HepG2 (cell line): ENCODE measurements around the gene ABHD15. TPM values are rescaled to one million over a fixed set of nuclear protein-coding genes. Genes with fewer than 3 reads are reported as not detected.
A peak's percentile ranks its signal among the peaks of the same experiment; 100 is the strongest.

Source experiments
- ARNT2 ChIP-seq: sonication (generic); formaldehyde crosslinking; IDR thresholded peaks from 2 replicates; pipeline ENCODE4 v1.8.0; 2022; ENCODE audit warnings: mild to moderate bottlenecking, low read depth, missing genetic modification reagents, moderate library complexity
- ATF1 ChIP-seq: IDR thresholded peaks from 2 replicates; pipeline ENCODE4 v1.6.1; 2016; ENCODE audit warnings: mild to moderate bottlenecking, control low read depth
- CHCHD3 ChIP-seq: sonication (generic); formaldehyde crosslinking; IDR thresholded peaks from 2 replicates; pipeline ENCODE4 v1.8.0; 2022; ENCODE audit warnings: mild to moderate bottlenecking, missing genetic modification reagents, moderate library complexity
- CREBL2 ChIP-seq: sonication (generic); formaldehyde crosslinking; IDR thresholded peaks from 2 replicates; pipeline ENCODE4 v1.8.1; 2023; ENCODE audit warnings: missing genetic modification reagents, mild to moderate bottlenecking, borderline replicate concordance
- GABPB1 ChIP-seq: IDR thresholded peaks from 2 replicates; pipeline ENCODE4 v1.6.1; 2016; ENCODE audit warnings: mild to moderate bottlenecking, missing genetic modification reagents, moderate library complexity, missing compliant biosample characterization
- HNRNPH1 ChIP-seq: fragments of 200-400 bp; formaldehyde crosslinking; optimal IDR thresholded peaks from 2 replicates; pipeline ENCODE3; 2017; ENCODE audit warnings: mild to moderate bottlenecking, low read depth, low read length
- KDM4B ChIP-seq: sonication (generic); formaldehyde crosslinking; IDR thresholded peaks from 2 replicates; pipeline ENCODE4 v1.4.0; 2020; ENCODE audit warnings: missing genetic modification reagents
- KLF9 ChIP-seq: IDR thresholded peaks from 2 replicates; pipeline ENCODE4 v1.6.1; 2016; ENCODE audit warnings: low read depth
- NFKBIZ ChIP-seq: IDR thresholded peaks from 2 replicates; pipeline ENCODE4 v1.6.1; 2018; ENCODE audit warnings: missing genetic modification reagents, missing compliant biosample characterization
- RFXAP ChIP-seq: sonication (generic); formaldehyde crosslinking; IDR thresholded peaks from 2 replicates; pipeline ENCODE4 v1.4.0; 2020; ENCODE audit warnings: missing genetic modification reagents, borderline replicate concordance
- ZKSCAN5 ChIP-seq: sonication (generic); formaldehyde crosslinking; IDR thresholded peaks from 2 replicates; pipeline ENCODE4 v1.5.1; 2020; ENCODE audit warnings: mild to moderate bottlenecking, missing genetic modification reagents
- ZNF263 ChIP-seq: sonication (generic); formaldehyde crosslinking; IDR thresholded peaks from 2 replicates; pipeline ENCODE4 v1.4.0; 2020; ENCODE audit warnings: missing genetic modification reagents
- ZNF274 ChIP-seq: sonication (generic); formaldehyde crosslinking; IDR thresholded peaks from 2 replicates; pipeline ENCODE4 v1.5.1; 2020; ENCODE audit warnings: mild to moderate bottlenecking, missing genetic modification reagents
- ZNF44 ChIP-seq: sonication (generic); formaldehyde crosslinking; IDR thresholded peaks from 2 replicates; pipeline ENCODE4 v1.5.1; 2020; ENCODE audit warnings: mild to moderate bottlenecking, missing genetic modification reagents
- ZNF781 ChIP-seq: sonication (generic); formaldehyde crosslinking; IDR thresholded peaks from 2 replicates; pipeline ENCODE4 v1.5.1; 2020; ENCODE audit warnings: borderline replicate concordance, mild to moderate bottlenecking, missing genetic modification reagents; ENCODE audit errors: not compliant biosample characterization
- polyA plus RNA-seq, 8 experiments: library from polyadenylated mRNA; depleted of rRNA in 3 of 8; stranded (reverse) in 7 of 8; unstranded in 1 of 8; fragments of >200 nt; fragmentation: Illumina TruSeq in 4 of 8; extraction: Trizol in 4 of 8; gene quantifications; 2 replicates each; pipeline versions ENCODE4 v1.2.1 to v1.2.3, GENCODE V29; 2011 to 2016; ENCODE audit warnings: low read depth in 4 of 8, missing spikeins in 1 of 8, mixed read lengths in 1 of 8; ENCODE audit not compliant: insufficient read depth in 1 of 8
- total RNA-seq, 5 experiments: library from RNA; depleted of rRNA; stranded (reverse); fragments of >200 nt; fragmentation: Illumina TruSeq; extraction: Trizol; gene quantifications; 2 replicates each; pipeline ENCODE4 v1.2.3, GENCODE V29; 2016; ENCODE audit warnings: low read depth in 1 of 5
- TF ChIP-seq, protein P1 (sequence below): sonication (generic); formaldehyde crosslinking; IDR thresholded peaks from 2 replicates; pipeline ENCODE4 v1.8.1; 2023; ENCODE audit warnings: mild to moderate bottlenecking, missing genetic modification reagents, borderline replicate concordance
- TF ChIP-seq, protein P2 (sequence below): sonication (generic); formaldehyde crosslinking; IDR thresholded peaks from 2 replicates; pipeline ENCODE4 v1.5.1; 2020; ENCODE audit warnings: missing genetic modification reagents, mild to moderate bottlenecking, borderline replicate concordance
- TF ChIP-seq, protein P3 (sequence below): sonication (generic); formaldehyde crosslinking; IDR thresholded peaks from 2 replicates; pipeline ENCODE4 v1.5.0; 2020; ENCODE audit warnings: mild to moderate bottlenecking, missing genetic modification reagents
- TF ChIP-seq, protein P4 (sequence below): sonication (generic); formaldehyde crosslinking; IDR thresholded peaks from 2 replicates; pipeline ENCODE4 v1.4.0; 2020; ENCODE audit warnings: mild to moderate bottlenecking, missing genetic modification reagents
- TF ChIP-seq, protein P5 (sequence below): sonication (generic); formaldehyde crosslinking; IDR thresholded peaks from 2 replicates; pipeline ENCODE4 v1.8.1; 2023; ENCODE audit warnings: mild to moderate bottlenecking, moderate library complexity, missing genetic modification reagents

ABHD15 gene
- total and polyA plus RNA-seq, 2 of the 13 experiments (the other 11 are each of a cell fraction or from before 2014, with no cell fraction given) = 2.4 to 7.7 TPM

GRCh38 chr17:29615492-29616299, 48.9 kb upstream of the ABHD15 start (continued):
- TF ChIP-seq RFXAP (CRISPR knock-in tag) (no peak), ZNF274 (CRISPR knock-in tag) (peak; percentile 77), NFKBIZ (CRISPR knock-in tag) (no peak), HNRNPH1 (no peak), KLF9 (CRISPR knock-in tag) (no peak), ATF1 (CRISPR knock-in tag) (no peak), CREBL2 (CRISPR knock-in tag) (no peak; the same call in 1 of the 2 replicates), ARNT2 (CRISPR knock-in tag) (no peak), CHCHD3 (CRISPR knock-in tag) (no peak), GABPB1 (CRISPR knock-in tag) (peak; percentile 50), ZNF44 (CRISPR knock-in tag) (no peak), ZKSCAN5 (CRISPR knock-in tag) (no peak), ZNF263 (no peak), KDM4B (CRISPR knock-in tag) (no peak), ZNF781 (CRISPR knock-in tag) (no peak)
- TF ChIP-seq, protein P1, sequence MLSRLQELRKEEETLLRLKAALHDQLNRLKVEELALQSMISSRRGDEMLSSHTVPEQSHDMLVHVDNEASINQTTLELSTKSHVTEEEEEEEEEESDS = no peak
- TF ChIP-seq, protein P2, sequence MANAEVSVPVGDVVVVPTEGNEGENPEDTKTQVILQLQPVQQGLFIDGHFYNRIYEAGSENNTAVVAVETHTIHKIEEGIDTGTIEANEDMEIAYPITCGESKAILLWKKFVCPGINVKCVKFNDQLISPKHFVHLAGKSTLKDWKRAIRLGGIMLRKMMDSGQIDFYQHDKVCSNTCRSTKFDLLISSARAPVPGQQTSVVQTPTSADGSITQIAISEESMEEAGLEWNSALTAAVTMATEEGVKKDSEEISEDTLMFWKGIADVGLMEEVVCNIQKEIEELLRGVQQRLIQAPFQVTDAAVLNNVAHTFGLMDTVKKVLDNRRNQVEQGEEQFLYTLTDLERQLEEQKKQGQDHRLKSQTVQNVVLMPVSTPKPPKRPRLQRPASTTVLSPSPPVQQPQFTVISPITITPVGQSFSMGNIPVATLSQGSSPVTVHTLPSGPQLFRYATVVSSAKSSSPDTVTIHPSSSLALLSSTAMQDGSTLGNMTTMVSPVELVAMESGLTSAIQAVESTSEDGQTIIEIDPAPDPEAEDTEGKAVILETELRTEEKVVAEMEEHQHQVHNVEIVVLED (CRISPR knock-in tag) = no peak
- TF ChIP-seq, protein P3, sequence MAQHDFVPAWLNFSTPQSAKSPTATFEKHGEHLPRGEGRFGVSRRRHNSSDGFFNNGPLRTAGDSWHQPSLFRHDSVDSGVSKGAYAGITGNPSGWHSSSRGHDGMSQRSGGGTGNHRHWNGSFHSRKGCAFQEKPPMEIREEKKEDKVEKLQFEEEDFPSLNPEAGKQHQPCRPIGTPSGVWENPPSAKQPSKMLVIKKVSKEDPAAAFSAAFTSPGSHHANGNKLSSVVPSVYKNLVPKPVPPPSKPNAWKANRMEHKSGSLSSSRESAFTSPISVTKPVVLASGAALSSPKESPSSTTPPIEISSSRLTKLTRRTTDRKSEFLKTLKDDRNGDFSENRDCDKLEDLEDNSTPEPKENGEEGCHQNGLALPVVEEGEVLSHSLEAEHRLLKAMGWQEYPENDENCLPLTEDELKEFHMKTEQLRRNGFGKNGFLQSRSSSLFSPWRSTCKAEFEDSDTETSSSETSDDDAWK (CRISPR knock-in tag) = no peak
- TF ChIP-seq, protein P4, sequence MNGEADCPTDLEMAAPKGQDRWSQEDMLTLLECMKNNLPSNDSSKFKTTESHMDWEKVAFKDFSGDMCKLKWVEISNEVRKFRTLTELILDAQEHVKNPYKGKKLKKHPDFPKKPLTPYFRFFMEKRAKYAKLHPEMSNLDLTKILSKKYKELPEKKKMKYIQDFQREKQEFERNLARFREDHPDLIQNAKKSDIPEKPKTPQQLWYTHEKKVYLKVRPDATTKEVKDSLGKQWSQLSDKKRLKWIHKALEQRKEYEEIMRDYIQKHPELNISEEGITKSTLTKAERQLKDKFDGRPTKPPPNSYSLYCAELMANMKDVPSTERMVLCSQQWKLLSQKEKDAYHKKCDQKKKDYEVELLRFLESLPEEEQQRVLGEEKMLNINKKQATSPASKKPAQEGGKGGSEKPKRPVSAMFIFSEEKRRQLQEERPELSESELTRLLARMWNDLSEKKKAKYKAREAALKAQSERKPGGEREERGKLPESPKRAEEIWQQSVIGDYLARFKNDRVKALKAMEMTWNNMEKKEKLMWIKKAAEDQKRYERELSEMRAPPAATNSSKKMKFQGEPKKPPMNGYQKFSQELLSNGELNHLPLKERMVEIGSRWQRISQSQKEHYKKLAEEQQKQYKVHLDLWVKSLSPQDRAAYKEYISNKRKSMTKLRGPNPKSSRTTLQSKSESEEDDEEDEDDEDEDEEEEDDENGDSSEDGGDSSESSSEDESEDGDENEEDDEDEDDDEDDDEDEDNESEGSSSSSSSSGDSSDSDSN (CRISPR knock-in tag) = peak; percentile 66
- TF ChIP-seq, protein P5, sequence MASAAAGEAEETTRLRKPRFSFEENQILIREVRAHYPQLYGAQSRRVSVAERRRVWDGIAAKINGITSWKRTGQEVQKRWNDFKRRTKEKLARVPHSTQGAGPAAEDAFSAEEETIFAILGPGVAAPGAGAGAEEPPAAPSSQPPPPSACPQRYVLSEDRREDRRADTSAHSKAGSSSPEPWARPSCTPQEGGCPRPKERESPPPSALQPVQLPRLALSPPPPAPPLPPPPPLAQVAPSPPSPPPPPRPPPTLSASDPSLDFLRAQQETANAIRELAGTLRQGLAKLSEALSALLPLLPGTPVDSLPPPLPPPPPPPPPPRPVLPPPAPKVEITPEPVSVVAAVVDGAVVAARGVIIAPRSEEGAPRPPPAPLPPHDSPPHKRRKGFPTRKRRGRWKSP (CRISPR knock-in tag) = no peak
